22Rv1 (cell line): ENCODE data around the gene LRRC38.
A peak's percentile ranks its signal among the peaks of the same experiment; 100 is the strongest.

Experiments used
- H3K27ac ChIP-seq: fragments of 450-650 bp; 2 replicates; pipeline ENCODE4 v1.5.1; 2017
- ZFX ChIP-seq: fragments of 450-650 bp; IDR thresholded peaks from 2 replicates; pipeline ENCODE4 v1.6.1; 2017; ENCODE audit warnings: antibody characterized with exemption, borderline replicate concordance
- TF ChIP-seq, protein P1 (sequence below): fragments of 450-650 bp; IDR thresholded peaks from 2 replicates; pipeline ENCODE4 v1.5.1; 2017; ENCODE audit warnings: mild to moderate bottlenecking

Gene LRRC38

DNA sequence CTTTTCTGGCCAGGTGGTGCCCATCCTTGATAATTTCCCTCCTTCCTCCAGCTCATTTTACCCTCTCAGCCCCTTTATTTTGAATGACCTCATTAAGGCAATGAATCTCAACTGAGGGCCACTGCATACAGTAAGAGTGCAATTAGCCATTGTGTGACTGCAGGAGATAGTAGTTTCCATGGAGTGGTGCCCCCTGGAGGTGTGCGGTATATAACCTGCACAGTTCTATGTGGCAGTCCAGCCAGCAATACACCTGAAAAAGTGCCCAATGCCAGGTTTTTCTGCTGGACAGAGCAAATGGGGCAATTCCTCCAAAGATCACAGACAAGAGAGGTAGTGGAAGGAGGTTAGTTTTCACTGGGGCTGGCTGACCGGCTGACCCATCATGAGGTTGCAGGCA lies 25.9 kb upstream of the LRRC38 start:
- H3K27ac ChIP-seq, result no peak overlapping the region
- no peak for TF ChIP-seq ZFX
- TF ChIP-seq, protein P1, sequence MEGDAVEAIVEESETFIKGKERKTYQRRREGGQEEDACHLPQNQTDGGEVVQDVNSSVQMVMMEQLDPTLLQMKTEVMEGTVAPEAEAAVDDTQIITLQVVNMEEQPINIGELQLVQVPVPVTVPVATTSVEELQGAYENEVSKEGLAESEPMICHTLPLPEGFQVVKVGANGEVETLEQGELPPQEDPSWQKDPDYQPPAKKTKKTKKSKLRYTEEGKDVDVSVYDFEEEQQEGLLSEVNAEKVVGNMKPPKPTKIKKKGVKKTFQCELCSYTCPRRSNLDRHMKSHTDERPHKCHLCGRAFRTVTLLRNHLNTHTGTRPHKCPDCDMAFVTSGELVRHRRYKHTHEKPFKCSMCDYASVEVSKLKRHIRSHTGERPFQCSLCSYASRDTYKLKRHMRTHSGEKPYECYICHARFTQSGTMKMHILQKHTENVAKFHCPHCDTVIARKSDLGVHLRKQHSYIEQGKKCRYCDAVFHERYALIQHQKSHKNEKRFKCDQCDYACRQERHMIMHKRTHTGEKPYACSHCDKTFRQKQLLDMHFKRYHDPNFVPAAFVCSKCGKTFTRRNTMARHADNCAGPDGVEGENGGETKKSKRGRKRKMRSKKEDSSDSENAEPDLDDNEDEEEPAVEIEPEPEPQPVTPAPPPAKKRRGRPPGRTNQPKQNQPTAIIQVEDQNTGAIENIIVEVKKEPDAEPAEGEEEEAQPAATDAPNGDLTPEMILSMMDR, result no peak

DNA sequence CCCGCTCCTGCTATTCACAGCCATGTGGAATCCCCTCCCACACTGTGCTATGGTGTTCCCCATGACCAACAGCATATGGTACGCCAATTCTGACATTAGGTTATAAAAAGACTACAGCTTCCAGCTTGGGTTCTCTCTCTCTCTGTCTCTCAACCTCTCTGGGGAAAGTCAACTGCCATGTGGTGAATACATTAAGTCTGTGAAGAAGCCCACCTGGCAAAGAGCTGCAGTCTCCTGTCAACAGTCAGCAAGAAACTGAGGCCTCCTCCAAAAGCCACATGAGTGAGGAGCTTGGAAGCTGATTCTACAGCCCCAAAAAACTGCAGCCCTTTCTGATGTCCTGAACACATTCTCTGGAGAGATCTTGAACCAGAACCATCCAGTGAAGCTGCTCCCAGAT lies 25.0 kb upstream of the LRRC38 start:
- H3K27ac ChIP-seq, result no peak overlapping the region
- no peak for TF ChIP-seq ZFX

DNA sequence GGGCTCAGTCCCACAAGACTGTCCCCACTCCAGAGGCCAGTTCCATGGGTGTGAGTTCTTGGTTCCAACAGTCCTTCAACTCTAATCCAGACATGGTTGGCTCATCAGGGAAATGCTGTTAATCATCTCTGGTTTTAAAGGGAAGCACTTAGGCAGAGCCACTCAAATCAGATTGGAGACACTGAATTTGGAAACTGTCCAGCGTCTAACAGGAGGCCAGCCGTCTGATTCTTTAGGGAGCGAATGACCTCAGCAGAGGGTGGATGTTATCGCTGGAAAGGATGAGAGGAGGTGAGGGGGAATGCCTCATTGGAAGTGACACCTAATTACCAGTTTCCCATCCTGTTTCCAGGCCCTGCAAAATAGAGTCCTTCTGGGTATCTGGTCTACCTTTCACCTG lies 22.8 kb upstream of the LRRC38 start:
- no peak overlapping the region for H3K27ac ChIP-seq
- TF ChIP-seq ZFX, result no peak
- TF ChIP-seq, protein P1, result no peak

DNA sequence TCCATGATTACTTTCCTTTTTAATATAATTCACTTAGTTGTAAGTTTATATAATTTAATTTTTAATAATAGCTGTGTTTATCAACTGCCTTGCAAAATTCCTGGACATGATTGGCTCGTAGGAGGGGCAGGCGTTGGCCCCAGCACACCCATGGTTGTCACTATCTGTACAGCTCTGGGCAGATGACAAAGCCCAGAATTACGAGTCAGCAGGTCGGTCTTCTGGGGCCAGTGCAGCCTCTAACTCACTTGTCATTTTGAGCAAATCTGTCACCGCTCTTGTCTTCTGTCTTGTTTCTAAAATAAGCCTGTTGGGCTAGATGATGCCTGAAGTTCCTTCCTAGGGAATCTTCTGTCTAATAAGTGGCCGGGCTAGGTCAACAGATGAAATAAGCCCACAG lies 21.4 kb upstream of the LRRC38 start:
- H3K27ac ChIP-seq, result no peak overlapping the region
- TF ChIP-seq ZFX, result no peak
- TF ChIP-seq, protein P1, result no peak

DNA sequence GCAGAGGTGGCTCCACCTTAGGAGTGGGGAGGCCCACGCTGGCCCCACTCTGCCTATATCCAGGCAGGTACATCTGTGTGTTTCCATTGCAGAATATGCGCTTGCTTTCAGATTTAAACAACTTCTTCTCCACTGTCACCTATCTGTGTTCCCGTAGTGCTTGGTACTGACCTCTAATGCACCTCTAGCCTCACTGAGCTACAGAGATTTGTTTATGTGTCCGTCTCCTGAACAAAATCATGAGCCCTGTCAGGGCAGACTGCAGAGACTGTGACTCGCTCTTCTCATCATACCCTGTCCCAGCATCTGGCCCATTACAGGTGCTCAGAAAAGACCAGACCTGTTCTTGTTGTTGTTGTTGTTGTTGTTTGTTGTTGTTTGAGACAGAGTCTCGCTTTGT lies 14.5 kb upstream of the LRRC38 start:
- TF ChIP-seq, protein P1, result no peak
- no peak for TF ChIP-seq ZFX
- H3K27ac ChIP-seq, result no peak overlapping the region

DNA sequence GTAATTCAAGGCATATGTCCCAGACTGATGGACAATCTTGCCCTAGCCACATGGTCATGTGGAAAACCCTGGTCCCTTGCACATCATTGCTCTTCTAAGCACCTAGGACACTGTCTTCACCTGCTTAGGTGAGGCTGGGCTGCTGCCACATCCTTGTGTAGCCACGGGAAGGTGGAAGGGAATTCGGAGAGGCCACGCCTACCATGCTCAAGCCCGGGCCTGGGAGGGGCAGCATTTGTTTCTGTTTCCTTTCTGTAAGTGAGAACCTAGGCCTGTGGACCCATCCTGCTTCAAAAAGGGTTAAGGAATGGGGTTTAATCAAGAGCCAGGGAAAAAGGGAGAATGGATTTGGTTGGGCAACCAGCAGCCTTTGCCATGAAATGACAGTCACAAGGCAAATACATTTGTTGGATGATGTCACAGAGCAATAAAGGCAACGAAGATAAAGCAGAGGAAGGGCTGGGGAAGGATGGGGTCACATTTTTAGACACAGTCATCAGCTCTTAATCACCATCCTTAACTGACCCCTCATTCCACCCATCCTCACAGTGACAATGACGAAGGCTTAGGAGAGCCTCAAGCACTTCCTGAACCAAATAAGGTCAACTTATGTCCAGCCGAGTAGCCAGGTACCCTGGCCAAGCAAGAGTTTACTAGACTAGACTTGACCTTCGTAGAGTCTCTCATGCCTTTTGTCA lies 10.1 kb upstream of the LRRC38 start:
- H3K27ac ChIP-seq, result no peak overlapping the region
- TF ChIP-seq ZFX, result no peak
- TF ChIP-seq, protein P1, result no peak

DNA sequence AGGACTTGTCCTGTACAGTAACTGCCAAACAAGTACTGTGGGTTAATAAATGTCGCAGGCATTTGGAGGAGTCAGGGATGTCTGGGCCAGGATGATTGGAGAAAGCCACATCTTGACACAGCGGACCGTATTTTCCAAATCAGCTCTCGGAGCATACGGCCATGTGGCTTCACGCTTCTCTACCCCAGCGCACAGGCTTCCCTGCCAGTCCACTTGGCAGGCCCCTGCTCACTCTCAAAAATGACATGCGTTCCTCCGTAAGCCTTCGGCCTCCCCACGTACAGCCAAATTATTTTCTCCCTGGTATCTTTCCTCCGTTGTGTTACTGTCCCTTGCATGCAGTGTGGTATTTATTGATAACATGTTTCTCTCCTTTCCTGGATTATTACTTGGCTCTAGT lies 7.2 kb upstream of the LRRC38 start:
- TF ChIP-seq ZFX, result no peak
- TF ChIP-seq, protein P1, result no peak
- H3K27ac ChIP-seq, result no peak overlapping the region

DNA sequence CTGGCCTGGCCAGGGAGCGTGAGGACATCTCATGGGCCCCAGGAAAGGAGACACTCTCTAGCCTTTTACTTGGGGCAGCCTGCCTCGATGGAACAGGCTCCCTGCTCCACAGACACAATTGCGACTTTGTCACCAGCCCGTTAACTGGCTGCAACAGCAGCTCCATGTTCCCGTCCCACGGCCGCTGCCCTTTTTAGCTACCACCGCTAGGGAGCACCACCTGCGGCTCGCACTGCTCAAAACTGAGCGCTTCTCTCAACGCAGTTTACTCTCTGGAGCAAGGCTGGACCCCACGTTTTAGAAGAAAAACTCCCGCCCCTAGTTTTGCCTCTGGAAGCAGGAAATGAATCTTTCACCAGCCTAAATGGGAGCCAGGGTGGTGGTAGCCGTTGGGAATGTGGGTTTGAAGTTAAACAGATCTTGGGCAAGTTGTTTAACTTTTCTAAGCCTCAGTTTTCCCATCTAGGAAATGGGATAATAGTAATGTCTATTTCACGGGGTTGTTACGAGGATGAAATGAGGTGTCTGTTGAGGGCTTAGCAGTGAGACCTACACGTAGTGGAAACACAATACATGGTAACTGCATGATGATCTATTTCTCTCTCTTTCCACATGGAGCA lies 3.5 kb upstream of the LRRC38 start:
- no peak overlapping the region for H3K27ac ChIP-seq
- TF ChIP-seq, protein P1, result peak; percentile 66
- no peak for TF ChIP-seq ZFX
